Glomerular visceral epithelial cell (primary cell): Measurements from ENCODE around the gene ZNF761.
"Not testable (repeated sequence)": the region's sequence is repeated elsewhere in the genome, so short reads cannot be mapped to it uniquely, and the experiment has no call there.

Source experiments
- DNase-seq: peaks from one replicate; pipeline ENCODE4 v3.0.0-alpha.2; 2016; ENCODE audit errors: extremely low spot score

Gene ZNF761

DNA sequence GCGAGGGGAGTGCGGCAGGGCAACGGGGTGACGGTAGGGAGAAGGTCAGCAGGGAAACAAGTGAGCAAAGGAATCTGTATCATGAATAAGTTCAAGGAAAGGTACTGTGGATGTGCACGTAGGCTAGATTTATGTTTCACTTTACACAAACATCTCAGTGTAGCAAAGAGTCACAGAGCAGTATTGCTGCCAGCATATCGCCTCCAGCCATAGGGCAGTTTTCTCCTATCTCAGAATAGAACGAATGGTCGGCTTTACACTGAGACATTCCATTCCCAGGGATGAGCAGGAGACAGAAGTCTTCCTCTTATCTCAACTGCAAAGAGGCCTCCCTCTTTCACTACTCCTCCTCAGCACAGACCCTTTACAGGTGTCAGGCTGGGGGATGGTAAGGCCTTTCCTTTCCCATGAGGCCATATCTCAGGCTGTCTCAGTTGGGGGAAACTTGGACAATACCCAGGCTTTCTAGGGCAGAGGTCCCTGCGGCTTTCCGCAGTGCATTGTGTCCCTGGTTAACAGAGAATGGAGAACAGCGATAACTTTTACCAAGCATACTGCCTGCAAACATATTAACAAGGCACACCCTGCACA, 28.4 kb downstream of the ZNF761 start:
- DNase-seq: not testable (repeated sequence)

DNA sequence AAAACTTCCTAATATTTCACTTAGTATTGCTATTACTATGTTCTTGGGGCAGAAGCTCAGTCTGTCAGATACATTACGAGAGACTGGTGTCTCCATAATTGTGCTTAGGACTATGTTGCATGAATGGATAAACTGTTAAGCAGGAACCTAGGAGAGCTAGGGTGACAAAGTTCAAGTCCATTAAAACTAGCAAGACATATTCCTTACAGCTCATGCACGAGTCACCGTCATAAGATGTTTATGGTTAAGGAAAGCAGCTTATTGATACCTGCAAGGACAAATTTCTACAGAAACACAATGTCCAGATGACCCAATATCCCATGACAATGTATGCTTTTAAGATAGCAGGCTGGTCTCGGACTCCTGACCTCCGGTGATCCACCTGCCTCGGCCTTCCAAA, 30.1 kb downstream of the ZNF761 start:
- no peak for DNase-seq

DNA sequence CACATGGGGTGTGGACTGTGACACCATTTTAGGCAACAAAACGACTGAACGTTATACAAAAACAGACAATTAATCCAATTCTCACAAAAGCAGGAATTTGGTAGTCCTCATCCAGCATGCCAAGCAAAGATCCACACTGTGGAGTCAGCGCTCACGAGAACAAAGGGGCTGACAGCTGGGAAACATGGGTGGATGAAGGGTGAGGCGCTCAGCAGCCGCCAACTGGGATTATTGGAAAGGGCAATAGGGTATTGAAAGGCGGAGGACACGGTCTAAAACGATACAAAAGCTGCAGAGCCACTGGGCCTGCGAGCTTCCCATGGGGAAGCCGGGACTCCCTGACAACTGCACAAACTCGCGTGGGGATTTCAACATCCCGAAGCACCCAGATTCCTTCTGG, 31.1 kb downstream of the ZNF761 start:
- DNase-seq: no peak

DNA sequence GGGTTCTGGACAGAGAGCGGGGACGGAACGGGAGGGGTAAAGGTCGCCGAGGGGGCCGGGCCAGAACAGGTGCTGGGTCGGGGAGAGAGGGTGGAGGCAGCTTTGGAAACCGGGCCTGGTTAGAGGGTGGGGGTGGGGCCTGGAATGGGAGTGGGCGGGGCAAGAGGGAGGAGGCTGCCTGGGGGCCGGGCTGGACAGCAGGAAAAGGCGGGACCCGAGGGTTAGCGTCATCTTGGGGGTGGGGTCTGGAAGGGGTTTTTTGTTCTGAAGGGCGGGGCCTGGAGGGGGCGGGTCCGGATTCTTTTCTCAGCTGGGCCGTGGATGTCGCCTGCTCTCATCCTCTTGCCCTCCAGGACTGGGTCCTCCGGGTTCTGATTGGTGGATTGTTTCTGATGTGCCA, 31.5 kb downstream of the ZNF761 start:
- no peak for DNase-seq

DNA sequence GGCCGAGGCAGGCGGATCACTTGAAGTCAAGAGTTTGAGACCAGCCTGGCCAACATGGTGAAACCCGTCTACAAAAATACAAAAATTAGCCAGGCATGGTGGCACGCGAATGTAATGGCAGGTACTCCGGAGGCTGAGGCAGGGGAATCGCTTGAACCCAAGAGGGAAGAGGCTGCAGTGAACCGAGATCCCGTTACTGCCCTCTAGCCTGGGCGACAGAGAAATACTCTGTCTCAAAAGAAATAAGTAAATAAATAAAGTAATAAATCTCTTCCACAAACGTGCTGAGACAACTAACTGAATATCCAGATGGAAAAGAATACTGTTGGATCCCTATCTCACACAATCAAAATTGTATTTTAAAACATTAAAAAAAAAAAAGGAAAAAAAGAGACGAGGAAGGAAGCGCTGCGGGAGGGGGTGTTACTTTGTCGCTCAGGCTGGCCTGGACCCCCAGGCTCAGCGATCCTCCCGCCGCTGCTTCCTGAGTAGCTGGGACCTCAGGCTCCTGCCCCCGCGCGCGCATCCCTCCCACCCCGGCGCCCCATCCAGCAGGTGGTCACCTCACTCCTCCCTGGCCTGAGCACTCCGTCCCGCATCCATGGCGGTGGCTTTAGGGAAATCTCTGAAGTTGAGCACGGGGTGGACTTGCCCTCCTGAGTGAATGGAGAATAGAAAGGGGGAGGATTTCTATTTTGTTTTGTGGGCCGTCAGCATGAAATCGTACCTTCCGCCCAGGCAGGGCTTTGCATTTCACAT, 35.1 kb downstream of the ZNF761 start:
- DNase-seq: no peak

DNA sequence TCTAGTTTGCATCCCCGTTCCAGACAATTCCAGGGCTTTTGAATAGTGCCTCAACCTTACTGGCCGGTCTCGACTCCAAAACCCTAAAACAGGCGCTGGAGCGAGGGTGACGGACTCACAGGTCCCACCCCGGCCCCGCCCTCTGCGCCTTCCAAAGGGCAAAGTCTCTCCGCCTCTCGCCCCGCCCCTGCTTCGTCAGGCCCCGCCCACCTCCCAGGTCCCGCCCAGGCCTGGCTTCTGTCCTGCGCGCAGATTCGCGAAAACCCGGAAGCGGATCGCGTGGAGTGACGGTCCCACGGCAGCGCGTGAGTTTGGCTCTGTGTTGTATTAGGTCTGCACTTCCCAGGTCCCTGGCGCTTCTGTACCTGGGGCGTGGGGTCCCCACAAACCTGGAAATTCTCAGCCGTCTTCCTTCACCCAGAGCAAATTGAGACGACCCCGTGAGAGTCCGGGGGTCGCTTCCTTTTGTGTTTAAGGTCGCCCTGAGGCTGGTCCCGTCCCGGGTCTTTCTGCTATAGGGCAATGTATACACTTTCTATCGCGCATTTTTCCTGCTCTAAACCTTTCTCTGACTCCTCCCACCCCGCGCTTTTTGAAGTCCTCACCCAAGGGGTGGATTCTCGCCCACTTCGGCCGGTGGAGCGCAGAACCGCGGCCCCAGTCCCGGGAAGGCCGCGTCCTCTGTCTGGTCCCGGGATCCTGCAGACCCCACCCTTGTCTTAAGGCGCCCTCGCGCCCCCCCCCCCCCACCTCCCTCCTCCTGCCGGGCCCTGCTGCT, 35.9 kb downstream of the ZNF761 start, which contains the start of gene ZNF813:
TSS of gene ZNF813 (plus strand) at position 249 of the 778 bp plus-strand sequence. CDS start 16,090 bp downstream, outside the sequence.
- DNase-seq: peak; percentile 73

DNA sequence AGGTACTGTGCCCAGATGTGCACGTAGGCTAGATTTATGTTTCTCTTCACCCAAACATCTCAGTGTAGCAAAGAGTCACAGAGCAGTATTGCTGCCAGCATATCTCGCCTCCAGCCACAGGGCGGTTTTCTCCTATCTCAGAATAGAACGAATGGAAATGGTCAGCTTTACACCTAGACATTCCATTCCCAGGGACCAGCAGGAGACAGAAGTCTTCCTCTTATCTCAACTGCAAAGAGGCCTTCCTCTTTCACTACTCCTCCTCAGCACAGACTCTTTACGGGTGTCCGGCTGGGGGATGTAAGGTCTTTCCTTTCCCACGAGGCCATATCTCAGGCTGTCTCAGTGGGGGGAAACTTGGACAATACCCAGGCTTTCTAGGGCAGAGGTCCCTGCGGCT, 36.8 kb downstream of the ZNF761 start:
- not testable (repeated sequence) for DNase-seq

DNA sequence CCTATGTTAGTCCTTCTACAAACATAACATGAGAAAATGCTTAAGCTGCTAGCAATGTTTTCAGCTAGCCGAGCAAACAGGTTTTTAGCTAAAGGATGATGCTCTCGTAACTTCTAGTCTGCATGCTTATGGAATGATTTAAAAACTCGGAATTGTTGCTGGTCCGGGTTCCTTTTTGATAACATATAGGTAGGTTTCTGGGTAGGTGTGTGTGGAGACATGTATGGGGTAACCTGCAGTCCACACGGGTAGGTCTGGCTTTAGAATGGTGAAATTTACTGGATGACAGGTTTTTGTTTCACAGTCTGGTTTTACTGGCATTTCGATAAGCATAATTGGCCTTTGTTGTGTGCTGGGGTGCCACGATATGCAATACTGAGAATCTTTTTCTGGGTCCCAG, 40.1 kb downstream of the ZNF761 start:
- DNase-seq: no peak

DNA sequence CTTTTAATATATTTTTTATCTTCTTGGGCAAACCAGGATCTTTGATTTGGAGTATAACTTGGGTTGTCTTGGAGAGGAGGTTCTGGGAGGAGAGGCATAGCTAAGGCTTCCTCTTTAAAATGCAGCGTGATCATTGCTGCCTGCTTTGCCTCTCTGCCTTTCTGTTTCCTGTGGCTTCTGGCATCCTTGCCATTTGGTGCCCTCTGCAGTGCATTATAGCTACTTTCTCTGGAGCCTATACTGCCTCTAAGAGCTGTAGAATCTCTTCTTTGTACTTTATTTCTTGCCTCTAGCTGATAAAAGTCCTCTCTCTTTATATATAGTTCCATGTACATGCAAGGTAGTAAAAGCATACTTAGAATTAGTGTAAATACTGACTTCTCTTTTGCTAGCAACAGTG, 43.0 kb downstream of the ZNF761 start:
- not testable (repeated sequence) for DNase-seq

DNA sequence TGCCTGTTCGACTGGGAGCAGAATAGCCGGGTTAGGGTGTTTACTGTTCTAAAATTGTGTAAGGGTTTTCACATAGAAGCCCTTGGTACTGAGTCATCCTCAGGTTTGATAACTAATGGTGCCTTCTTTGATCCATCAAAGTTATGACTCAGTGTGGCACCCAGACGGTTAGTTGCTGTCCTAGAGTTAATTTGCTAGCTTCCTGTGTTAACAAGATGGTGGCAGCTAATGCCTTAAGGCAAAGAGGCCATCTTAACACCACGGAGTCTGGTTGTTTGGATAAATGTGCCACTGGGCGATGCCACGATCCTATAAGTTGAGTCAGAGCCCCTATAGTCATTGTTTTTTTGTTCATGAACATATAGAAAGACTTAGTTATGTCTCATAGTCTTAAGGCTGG, 43.7 kb downstream of the ZNF761 start:
- DNase-seq: not testable (repeated sequence)

DNA sequence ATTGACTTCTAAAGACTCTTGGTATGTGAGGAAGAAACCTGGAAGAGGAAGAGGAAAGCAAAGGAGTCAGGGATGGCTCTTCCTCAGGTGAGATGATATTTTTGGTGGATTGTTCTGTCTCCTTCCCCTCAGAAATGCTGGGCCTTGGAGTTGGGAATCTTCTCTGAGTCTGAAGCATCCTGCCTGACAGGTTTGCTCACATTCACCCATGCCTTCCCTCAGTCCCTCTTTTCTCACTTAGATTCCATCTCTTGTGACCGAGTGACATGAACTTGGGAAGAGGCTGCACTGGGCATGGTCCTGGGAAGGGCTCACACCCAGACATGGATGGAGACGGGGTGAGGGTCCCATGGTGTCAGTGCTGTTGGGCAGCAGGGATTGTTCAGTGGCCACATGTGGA, 52.0 kb downstream of the ZNF761 start:
- DNase-seq: not testable (repeated sequence)

DNA sequence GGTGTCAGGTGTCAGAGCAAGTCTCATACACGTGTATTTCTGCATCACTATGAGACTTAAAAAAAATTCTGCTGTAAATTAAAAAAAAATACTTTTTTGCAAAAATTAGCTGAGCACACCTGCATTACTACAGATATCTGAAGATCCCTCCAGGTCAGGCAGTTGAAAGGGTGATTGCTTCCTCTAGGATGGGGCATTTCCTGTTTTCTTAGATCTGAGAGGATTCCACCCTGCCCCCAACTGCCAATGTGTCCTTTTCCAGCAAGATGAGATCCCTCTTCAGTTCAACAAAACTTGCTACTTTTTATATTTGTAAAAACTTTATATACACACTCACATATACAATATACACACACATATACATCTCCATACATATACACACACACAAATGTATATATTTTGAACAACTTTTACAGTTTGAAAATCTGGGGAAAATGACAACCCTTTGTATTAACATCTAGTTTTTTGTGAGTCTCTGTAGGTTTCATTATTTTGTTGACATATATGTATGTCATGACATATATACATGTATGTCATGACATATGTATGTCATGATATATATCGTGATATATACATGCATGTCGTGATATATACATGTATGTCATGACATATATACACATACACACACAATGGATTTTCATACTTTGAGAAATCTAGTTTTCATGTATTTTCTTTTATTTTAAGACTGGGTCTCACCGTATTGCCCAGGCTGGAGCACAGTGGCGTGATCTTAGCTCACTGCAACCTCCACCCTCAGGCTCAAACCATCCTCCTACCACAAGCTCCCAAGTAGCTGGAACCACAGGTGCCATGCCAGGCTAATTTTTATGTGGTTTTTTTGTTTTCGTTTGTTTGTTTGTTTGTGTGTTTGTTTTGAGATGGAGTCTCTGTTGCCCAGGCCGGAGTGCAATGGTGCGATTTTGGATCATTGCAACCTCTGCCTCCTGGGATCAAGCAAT, 53.5 kb downstream of the ZNF761 start:
- DNase-seq: no peak

DNA sequence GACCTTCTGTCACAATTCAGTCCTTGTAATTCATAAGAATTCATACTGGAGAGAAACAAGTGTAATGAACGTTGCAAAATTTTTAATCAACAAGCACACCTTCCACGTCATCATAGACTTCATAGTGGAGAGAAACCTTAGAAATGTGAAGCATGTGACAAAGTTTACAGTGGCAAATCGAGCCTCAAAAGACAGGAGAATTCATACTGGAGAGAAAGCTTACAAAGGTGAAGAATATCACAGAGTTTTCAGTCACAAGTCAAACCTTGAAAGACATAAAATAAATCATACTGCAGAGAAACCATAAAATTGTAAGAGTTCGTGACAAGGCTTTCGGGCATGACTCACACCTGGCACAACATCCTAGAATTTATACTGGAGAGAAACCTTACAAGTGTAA, 60.4 kb downstream of the ZNF761 start:
- no peak for DNase-seq

DNA sequence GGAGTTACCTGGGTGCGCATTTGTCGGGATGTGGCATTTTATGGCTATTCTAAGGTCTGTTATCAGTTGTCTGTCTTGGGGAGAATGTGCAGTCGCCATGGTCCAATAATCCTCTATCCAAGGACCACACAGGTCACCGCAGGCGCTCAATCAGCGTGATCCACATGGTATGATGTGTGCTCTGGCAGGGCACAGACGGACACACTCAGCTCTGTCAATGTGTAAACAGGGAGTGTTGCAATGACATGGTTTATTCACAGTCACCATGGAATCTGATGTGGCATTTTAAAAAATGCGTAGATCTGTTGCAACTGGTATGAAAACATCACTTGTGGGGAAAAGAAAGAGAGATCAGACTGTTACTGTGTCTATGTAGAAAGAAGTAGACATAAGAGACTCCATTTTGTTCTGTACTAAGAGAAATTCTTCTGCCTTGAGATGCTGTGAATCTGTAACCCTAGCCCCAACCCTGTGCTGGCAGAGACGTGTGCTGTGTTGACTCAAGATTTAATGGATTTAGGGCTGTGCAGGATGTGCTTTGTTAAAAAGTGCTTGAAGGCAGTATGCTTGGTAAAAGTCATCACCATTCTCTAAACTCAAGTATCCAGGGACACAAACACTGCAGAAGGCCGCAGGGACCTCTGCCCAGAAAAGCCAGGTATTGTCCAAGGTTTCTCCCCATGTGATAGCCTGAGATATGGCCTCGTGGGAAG, 65.7 kb downstream of the ZNF761 start:
- not testable (repeated sequence) for DNase-seq

DNA sequence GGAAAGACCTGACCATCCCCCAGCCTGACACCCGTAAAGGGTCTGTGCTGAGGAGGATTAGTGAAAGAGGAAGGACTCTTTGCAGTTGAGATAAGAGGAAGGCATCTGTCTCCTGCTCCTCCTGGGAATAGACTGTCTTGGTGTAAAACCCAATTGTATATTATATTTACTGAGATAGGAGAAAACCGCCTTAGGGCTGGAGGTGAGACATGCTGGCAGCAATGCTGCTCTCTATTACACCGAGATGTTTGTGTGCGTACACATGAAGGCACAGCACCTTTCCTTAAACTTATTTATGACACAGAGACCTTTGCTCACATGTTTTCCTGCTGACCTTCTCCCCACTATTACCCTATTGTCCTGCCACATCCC, 66.2 kb downstream of the ZNF761 start:
- DNase-seq: not testable (repeated sequence)

DNA sequence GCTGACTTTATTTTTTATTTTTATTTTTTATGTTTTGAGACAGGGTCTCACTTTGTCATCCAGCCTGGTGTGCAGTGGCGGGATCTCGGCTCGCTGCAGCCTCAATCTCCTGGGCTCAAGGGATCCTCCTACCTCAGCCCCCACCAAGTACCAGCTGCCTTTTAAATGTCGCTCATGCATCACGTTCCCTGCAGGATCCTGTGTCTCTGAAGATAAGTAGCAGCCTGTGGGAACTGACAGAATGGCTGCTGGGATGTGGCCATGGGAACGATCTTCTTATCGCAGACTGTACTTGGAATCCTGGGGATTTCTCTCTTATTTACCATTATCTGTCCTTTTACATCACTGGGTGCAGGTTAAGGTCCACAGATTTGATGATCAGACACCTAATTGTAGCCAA, 71.4 kb downstream of the ZNF761 start:
- DNase-seq: not testable (repeated sequence)

DNA sequence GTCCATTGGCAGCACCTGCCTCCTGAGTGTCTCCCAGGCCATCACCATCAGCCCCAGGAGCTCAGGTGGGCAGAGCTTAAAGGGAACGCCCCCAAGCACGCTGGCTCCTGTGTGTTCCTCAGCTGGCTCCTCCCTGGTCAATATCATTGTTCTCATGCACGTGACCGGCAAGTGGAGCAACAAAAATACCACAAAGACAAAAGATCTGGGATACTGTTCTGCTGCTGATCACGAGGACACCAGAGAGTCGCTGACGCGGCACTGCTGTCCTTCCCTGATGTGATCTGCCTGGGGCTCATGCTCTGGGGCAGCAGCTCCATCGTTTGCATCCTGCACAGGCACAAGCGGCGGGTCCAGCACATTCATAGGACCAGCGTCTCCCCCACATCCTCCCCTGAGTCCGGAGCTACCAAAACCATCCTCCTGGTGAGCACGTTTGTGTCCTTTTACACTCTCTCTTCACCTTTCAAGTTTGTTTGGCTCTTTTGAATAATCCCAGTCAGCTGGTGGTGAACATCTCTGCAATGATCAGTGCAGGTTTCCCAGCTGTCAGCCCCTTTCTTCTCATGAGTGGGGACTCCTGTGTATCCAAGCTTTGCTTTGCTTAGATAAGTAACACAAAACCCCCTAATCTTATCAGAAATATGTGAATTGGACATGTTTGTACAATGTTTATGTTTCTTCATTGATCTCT, 72.0 kb downstream of the ZNF761 start:
- DNase-seq: not testable (repeated sequence)

DNA sequence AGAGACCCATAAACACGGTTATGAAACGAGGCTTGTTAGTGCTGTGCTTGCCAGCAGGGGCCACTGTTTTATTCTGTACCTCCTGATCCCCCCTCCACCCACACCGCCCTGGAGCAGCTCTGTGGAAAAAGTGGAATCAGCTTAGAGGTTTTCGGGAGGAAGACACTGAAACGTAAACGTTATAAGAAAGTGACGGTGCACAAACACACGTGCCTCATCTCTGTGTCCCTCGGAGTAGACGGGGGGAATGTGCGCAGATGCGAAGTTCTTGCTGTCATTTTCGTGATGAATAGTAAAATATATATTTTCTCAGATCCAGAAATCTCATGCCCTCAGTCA, 72.5 kb downstream of the ZNF761 start:
- not testable (repeated sequence) for DNase-seq

DNA sequence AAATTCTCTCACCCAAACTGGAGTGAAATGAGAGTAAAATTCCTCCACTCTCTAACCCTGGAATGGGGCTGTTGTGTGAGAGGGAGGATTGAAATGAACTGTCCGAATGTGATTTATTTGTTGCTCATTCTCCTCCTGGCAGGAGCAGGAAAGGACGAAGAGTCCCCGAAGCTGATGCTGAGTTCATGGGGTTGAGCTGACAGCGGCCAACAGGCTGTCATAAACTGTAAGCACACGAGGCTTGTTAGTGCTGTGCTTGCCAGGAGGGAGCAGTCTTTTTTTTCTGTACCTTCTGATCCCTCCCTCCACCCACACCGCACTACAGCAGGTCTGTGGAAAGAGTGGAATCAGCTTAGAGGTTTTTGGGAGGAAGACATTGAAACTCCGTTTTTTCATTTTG, 73.1 kb downstream of the ZNF761 start:
- DNase-seq: no peak

DNA sequence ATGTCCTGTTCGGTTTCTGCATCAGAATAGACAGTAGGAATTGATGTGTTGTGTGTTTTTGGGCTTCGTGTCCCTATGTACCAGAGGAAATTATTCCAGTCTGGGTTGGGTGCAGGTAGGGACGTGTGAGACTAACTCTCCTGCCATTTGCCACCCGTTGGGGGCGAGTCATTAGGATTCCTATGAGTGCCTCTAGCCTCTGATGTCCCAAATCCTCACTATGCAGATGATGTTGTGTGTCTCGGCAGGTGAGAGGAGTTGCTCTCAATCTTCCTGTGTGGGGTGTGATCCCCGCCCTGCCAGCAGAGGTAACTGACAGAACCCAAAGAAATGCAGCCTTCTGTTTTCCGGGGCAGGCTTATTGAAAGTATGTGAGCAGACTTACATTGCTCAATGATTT, 74.9 kb downstream of the ZNF761 start:
- no peak for DNase-seq
